Right lobe of liver (tissue), 6 donors: ENCODE data around the gene RPS2. TPM values are rescaled to one million over a fixed set of nuclear protein-coding genes. Genes with fewer than 3 reads are reported as not detected.
A peak's percentile ranks its signal among the peaks of the same experiment; 100 is the strongest.

Experiments
- ATAC-seq, 4 donors: fragments of 200-7000 bp; cut with Tn5 transposase; one replicate each; pipeline ENCODE4 v1.9.1; 2020; ENCODE audit warnings: mild to moderate bottlenecking in 4 of 4, moderate library complexity in 4 of 4
- DNase-seq, 3 donors: peaks; one replicate each; pipeline ENCODE4 v3.0.0-alpha.2; 2020
- H3K27ac ChIP-seq, 3 donors: fragments of 200-600 bp; one replicate each; pipeline ENCODE4 v1.8.0; 2022
- H3K27me3 ChIP-seq, 2 donors: fragments of 200-600 bp; one replicate each; pipeline ENCODE4 v1.8.0; 2022
- H3K36me3 ChIP-seq, 4 donors: fragments of 200-600 bp; sonication (generic) in 1 of 4; one replicate each; pipeline versions ENCODE4 v1.5.1 to v1.8.0; 2017 to 2022; ENCODE audit warnings: control low read depth in 1 of 4
- H3K4me1 ChIP-seq, 4 donors: fragments of 200-600 bp; sonication (generic) in 1 of 4; one replicate each; pipeline versions ENCODE4 v1.5.1 to v1.8.0; 2017 to 2022; ENCODE audit warnings: control low read depth in 1 of 4
- H3K4me3 ChIP-seq, 3 donors: fragments of 200-600 bp; one replicate each; pipeline ENCODE4 v1.8.0; 2022
- H3K9me3 ChIP-seq, 4 donors: fragments of 200-600 bp; sonication (generic) in 1 of 4; one replicate each; pipeline versions ENCODE4 v1.5.1 to v1.8.0; 2017 to 2022; ENCODE audit warnings: control low read depth in 1 of 4
- POLR2A ChIP-seq: fragments of 450-650 bp; IDR thresholded peaks from one replicate; pipeline ENCODE4 v1.6.1; 2017; ENCODE audit warnings: antibody characterized with exemption, mild to moderate bottlenecking
- WGBS: methylation state at CpG from one replicate; pipeline ENCODE4 v1.1.6; 2018; ENCODE audit warnings: low coverage, low lambda C conversion rate; ENCODE audit not compliant: insufficient coverage; ENCODE audit errors: missing lambda C conversion rate; 5-methylcytosine and 5-hydroxymethylcytosine counted together
- intact Hi-C, 2 donors: fragments of 100-400 bp; cut with DNase I; formaldehyde crosslinking; loops; one replicate each; pipeline versions ENCODE4 v1.11.2 to v1.14.1; 2022
- total RNA-seq, 6 experiments: library from RNA; depleted of rRNA in 2 of 6; stranded (reverse); fragments of >200 nt in 2 of 6; fragmentation: NEBNext Ultra II Directional in 3 of 6; extraction: Animal tissue kit (Norgen Biotek cat#: 25700) in 3 of 6; gene quantifications; one replicate each; pipeline versions ENCODE4 v1.1.0 to v1.2.4, GENCODE V29; 2016 to 2023
- TF ChIP-seq, protein P1 (sequence below), 4 donors: fragments of 200-600 bp in 3 of 4; fragments of 450-650 bp in 1 of 4; IDR thresholded peaks; one replicate each; pipeline versions ENCODE4 v1.5.1 to v1.8.0; 2016 to 2022; ENCODE audit warnings: antibody characterized with exemption in 4 of 4, mild to moderate bottlenecking in 2 of 4
- donor health status: DM: no; HTN: yes; CAD: no.
- donor health status: DM: no; HTN: no; CAD: no.
- donor health status: DM: no; HTN: no; CAD: no.
- donor health status: DM: no; HTN: yes; CAD: no.
- donor health status: DM: no; HTN: yes; CAD: no.

The RPS2 gene
- total RNA-seq, 6 experiments from 2014 or later: 451 to 1,052 (median 541) TPM

DNA sequence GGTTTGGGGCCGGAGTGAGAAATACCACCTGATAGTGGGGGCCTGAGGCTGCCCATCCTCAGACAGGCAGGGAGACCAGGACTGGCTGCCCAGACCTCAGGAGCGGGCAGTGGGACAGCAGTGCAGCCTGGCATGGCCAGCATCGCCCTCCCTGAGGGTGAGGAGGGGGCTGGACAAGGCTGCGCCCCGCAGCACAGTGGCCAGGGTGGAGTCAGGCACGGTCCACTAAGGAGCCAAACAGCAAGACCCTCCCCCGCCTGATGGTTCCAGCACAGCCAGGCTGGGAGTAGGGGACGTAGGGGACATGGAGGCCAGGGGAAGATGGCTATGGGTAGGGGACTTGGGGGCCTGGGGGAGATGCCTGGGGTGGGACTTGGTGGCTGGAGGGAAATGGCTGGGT is 41.7 kb upstream of the RPS2 start:
- Histone ChIP-seq H3K27ac (no peak overlapping the region), H3K36me3 (peaks cover 0 to 22% (median 13%) of the 10 kb centered on the region in 4 donors), H3K4me3 (no peak overlapping the region), H3K4me1 (peaks cover 0 to 36% (median 17%) of the 10 kb centered on the region in 4 donors), H3K9me3 (no peaks in the 10 kb centered on the region), H3K27me3 (no peaks in the 10 kb centered on the region)
- DNase-seq (no peak), ATAC-seq (no peak)
- 60% methylated on average over 1 of the region's 8 CpGs for WGBS
- TF ChIP-seq, protein P1, sequence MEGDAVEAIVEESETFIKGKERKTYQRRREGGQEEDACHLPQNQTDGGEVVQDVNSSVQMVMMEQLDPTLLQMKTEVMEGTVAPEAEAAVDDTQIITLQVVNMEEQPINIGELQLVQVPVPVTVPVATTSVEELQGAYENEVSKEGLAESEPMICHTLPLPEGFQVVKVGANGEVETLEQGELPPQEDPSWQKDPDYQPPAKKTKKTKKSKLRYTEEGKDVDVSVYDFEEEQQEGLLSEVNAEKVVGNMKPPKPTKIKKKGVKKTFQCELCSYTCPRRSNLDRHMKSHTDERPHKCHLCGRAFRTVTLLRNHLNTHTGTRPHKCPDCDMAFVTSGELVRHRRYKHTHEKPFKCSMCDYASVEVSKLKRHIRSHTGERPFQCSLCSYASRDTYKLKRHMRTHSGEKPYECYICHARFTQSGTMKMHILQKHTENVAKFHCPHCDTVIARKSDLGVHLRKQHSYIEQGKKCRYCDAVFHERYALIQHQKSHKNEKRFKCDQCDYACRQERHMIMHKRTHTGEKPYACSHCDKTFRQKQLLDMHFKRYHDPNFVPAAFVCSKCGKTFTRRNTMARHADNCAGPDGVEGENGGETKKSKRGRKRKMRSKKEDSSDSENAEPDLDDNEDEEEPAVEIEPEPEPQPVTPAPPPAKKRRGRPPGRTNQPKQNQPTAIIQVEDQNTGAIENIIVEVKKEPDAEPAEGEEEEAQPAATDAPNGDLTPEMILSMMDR (IDR thresholded peaks at IDR 0.05): no peak
- no peak for TF ChIP-seq POLR2A
- intact Hi-C loops: no loop called here

DNA sequence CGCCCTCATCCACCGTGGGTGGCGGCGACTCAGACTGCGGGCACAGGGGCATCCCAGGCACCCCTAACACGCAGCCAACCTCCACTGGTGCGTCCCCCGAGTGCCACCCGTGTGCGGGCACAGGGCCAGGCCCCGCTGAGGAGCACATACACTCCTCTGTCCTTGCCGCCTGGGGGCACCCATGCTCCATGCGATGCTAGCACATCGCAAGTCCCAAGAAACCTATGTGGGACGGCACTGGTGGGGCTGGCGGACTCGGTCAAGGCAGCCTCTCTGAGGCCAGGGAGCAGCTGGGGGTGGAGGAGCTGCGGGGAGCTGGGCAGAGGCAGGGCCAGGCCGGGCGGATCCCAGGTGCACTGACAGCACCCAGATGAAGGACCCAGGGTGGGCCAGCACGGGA is 41.0 kb upstream of the RPS2 start:
- DNase-seq (peak in 1 of 3 donors; percentile 53), ATAC-seq (no peak)
- Histone ChIP-seq H3K27me3 (no peaks in the 10 kb centered on the region), H3K4me1 (peaks cover 0 to 36% (median 17%) of the 10 kb centered on the region in 4 donors), H3K4me3 (no peak overlapping the region), H3K27ac (no peak overlapping the region), H3K36me3 (peaks cover 0 to 29% (median 16%) of the 10 kb centered on the region in 4 donors), H3K9me3 (no peaks in the 10 kb centered on the region)
- intact Hi-C loops: no loop called here
- no peak for TF ChIP-seq POLR2A
- TF ChIP-seq, protein P1 (IDR thresholded peaks at IDR 0.05): no peak
- 66% methylated on average over 3 of the region's 21 CpGs for WGBS

DNA sequence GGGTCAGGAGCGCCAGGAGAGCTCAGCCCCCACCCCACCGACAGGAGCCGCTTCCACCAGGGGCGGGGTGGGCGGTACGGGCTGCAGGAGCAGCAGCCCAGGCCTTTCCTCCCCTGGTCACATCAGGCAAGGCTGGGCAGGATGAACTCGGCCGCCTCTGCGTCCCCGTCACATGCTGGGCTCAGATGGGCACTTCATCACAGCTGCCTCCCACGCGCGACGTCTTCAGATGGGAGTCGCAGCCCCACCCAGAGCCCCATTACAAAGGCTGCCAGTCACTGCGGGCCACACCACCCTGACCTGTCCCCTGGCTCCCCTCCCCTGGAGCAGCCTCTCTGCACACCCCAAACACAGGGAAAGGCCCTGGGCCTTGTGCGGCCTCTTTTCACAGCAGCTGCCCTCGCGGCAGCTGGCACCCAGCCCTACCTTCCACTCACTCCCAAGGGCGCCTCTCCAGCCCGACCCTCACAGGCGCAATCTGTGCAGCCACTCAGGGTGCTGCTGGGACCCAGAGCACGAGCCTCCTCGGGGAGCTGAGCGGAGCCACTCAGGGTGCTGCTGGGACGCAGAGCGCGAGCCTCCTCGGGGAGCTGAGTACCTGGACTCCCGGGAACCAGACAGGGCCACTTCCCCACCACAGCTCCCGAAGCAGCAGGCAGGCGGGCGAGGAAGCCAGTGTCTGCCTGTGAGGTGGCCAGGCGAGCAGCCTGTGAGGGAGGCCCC is 40.3 kb upstream of the RPS2 start:
- DNase-seq: no peak
- Histone ChIP-seq H3K4me3 (no peak overlapping the region), H3K9me3 (no peaks in the 10 kb centered on the region), H3K27me3 (no peaks in the 10 kb centered on the region), H3K4me1 (peaks cover 0 to 31% (median 17%) of the 10 kb centered on the region in 4 donors), H3K36me3 (peaks cover 0 to 34% (median 19%) of the 10 kb centered on the region in 4 donors), H3K27ac (no peak overlapping the region)
- TF ChIP-seq, protein P1 (IDR thresholded peaks at IDR 0.05): no peak
- no peak for TF ChIP-seq POLR2A
- WGBS: 57% methylated on average over 6 of the region's 34 CpGs
- intact Hi-C loops: no loop called here
- ATAC-seq: no peak

DNA sequence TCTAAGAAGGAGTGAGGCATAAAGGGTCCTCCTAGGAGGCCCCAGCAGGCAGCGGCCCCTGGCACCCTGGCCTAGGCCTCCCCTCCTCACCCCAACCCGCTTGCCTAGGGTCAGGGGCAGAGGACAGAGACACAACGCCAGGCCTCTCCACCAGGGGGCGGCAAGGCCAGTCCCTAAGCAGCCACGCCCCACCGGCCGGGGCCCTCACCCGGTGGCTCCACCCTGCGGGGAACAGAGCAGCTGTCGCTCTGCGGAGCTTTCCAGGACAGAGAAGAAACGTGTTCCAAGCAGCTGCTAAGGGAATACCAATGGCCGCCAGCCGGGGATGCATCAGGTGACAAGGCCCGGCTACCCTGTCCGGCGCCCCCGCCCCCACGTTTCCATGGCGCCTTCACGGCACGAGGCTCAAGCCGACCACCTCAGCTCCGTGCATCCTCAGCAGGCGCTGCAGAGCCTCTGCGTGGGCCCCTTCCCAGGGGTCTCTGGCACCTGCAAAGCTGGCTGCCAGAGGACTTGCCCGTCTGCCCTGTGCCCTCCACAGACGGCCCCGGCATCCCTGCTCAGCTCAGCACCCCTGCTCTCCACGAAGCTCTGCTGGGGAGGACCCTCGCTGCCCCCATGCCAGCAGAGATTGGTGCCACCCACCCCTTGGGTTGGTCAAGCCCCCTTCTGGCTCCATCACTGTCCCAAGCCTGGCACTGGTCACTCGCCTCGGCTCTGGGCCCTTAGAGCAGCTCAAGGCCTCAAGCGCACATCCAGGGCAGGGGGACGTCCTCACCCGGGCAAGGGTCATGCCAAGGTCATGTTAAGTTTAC is 39.4 kb upstream of the RPS2 start:
- intact Hi-C loops: no loop called here
- H3K27ac ChIP-seq: no peak overlapping the region
- H3K4me1 ChIP-seq: peaks cover 0 to 31% (median 17%) of the 10 kb centered on the region in 4 donors
- no peaks in the 10 kb centered on the region for H3K27me3 ChIP-seq
- H3K4me3 ChIP-seq: no peak overlapping the region
- 0% methylated on average over 4 of the region's 36 CpGs for WGBS
- ATAC-seq: peak; percentile 82 to 89 (median 86)
- no peaks in the 10 kb centered on the region for H3K9me3 ChIP-seq
- TF ChIP-seq, protein P1 (IDR thresholded peaks at IDR 0.05): peak; percentile 90 to 97 (median 96)
- TF ChIP-seq POLR2A: no peak
- H3K36me3 ChIP-seq: peaks cover 3 to 43% (median 24%) of the 10 kb centered on the region in 4 donors
- peak; percentile 88 to 90 (median 89) for DNase-seq
